Sigmoid colon (tissue), 7 donors: ENCODE measurements around the gene MT1F. TPM values are rescaled to one million over a fixed set of nuclear protein-coding genes. Genes with fewer than 3 reads are reported as not detected.

Source experiments
- DNase-seq: peaks from one replicate; pipeline ENCODE4 v3.0.0-alpha.2; 2019
- H3K27ac ChIP-seq, 4 donors: fragments of 200-600 bp; sonication (generic); one replicate each; pipeline ENCODE4 v1.5.1; 2016 to 2019; ENCODE audit warnings: mild to moderate bottlenecking in 1 of 4
- H3K27me3 ChIP-seq, 3 donors: fragments of 200-600 bp; sonication (generic); one replicate each; pipeline ENCODE4 v1.5.1; 2019; ENCODE audit warnings: mild to moderate bottlenecking in 1 of 3
- H3K36me3 ChIP-seq, 4 donors: fragments of 200-600 bp; sonication (generic); one replicate each; pipeline ENCODE4 v1.5.1; 2016 to 2019
- H3K4me1 ChIP-seq, 4 donors: fragments of 200-600 bp; sonication (generic); one replicate each; pipeline ENCODE4 v1.5.1; 2017 to 2019
- H3K4me3 ChIP-seq, 4 donors: fragments of 200-600 bp; sonication (generic); one replicate each; pipeline ENCODE4 v1.5.1; 2017 to 2019; ENCODE audit warnings: mild to moderate bottlenecking in 2 of 4, moderate library complexity in 1 of 4
- H3K9me3 ChIP-seq, 4 donors: fragments of 200-600 bp in 3 of 4; sonication (generic) in 3 of 4; one replicate each; pipeline versions ENCODE4 v1.5.1 to v1.6.1; 2013 to 2019
- EP300 ChIP-seq, 4 donors: sonication (generic); formaldehyde crosslinking; IDR thresholded peaks; one replicate each; pipeline ENCODE4 v1.6.1; 2017; ENCODE audit warnings: antibody characterized with exemption in 4 of 4
- POLR2A ChIP-seq, 2 donors: fragments of 450-650 bp; IDR thresholded peaks; one replicate each; pipeline ENCODE4 v1.6.1; 2016; ENCODE audit warnings: antibody characterized with exemption in 2 of 2, mild to moderate bottlenecking in 2 of 2, moderate library complexity in 2 of 2
- POLR2AphosphoS5 ChIP-seq, 4 donors: sonication (generic); formaldehyde crosslinking; IDR thresholded peaks; one replicate each; pipeline ENCODE4 v1.6.1; 2017; ENCODE audit warnings: antibody characterized with exemption in 4 of 4
- WGBS, 2 donors: extraction: QIAGEN DNeasy Blood & Tissue Kit; methylation state at CpG; one replicate each; pipeline ENCODE4 v1.1.7; 2013; 5-methylcytosine and 5-hydroxymethylcytosine counted together
- intact Hi-C: fragments of 100-400 bp; cut with DNase I; formaldehyde crosslinking; loops from one replicate; pipeline ENCODE4 v1.15.1; 2023
- polyA plus RNA-seq, 3 donors: library from polyadenylated mRNA; stranded (reverse); fragments of 200-250 nt; gene quantifications; one replicate each; pipeline ENCODE4 v1.2.3, GENCODE V29; 2013
- total RNA-seq, 4 donors: library from RNA; depleted of rRNA; stranded (reverse); fragments of >200 nt; gene quantifications; one replicate each; pipeline ENCODE4 v1.1.0, GENCODE V29; 2016
- TF ChIP-seq, protein P1 (sequence below), 4 experiments: fragments of 450-650 bp in 3 of 4; fragments of 200-600 bp in 1 of 4; IDR thresholded peaks; one replicate each; pipeline ENCODE4 v1.5.1; 2016 to 2019; ENCODE audit warnings: antibody characterized with exemption in 4 of 4, mild to moderate bottlenecking in 3 of 4, moderate library complexity in 2 of 4
- donor health status: healthy with polysubstance abuse.
- donor health status: Bipolar disorder and iron deficiency.
- donor health status: healthy.

Gene MT1F
- total and polyA plus RNA-seq, 7 donors, result 0.71 to 117 (median 3.1) TPM

GRCh38 chr16:56649820-56650219, 7.9 kb upstream of the MT1F start:
- Histone ChIP-seq H3K27ac (no peak overlapping the region), H3K27me3 (peaks cover 0 to 55% (median 23%) of the 10 kb centered on the region in 3 donors), H3K4me3 (no peak overlapping the region), H3K4me1 (no peaks in the 10 kb centered on the region), H3K9me3 (no peaks in the 10 kb centered on the region), H3K36me3 (no peaks in the 10 kb centered on the region)
- no peak for TF ChIP-seq POLR2A (IDR thresholded peaks at IDR 0.05)
- TF ChIP-seq POLR2AphosphoS5 (IDR thresholded peaks at IDR 0.05), result no peak
- TF ChIP-seq EP300 (IDR thresholded peaks at IDR 0.05), result no peak
- TF ChIP-seq, protein P1, sequence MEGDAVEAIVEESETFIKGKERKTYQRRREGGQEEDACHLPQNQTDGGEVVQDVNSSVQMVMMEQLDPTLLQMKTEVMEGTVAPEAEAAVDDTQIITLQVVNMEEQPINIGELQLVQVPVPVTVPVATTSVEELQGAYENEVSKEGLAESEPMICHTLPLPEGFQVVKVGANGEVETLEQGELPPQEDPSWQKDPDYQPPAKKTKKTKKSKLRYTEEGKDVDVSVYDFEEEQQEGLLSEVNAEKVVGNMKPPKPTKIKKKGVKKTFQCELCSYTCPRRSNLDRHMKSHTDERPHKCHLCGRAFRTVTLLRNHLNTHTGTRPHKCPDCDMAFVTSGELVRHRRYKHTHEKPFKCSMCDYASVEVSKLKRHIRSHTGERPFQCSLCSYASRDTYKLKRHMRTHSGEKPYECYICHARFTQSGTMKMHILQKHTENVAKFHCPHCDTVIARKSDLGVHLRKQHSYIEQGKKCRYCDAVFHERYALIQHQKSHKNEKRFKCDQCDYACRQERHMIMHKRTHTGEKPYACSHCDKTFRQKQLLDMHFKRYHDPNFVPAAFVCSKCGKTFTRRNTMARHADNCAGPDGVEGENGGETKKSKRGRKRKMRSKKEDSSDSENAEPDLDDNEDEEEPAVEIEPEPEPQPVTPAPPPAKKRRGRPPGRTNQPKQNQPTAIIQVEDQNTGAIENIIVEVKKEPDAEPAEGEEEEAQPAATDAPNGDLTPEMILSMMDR (IDR thresholded peaks at IDR 0.05), result no peak
- WGBS, 2 donors, result 39 to 71% methylated on average over 3 of the region's 3 CpGs
- DNase-seq, result no peak
- intact Hi-C loops, result no loop called here

DNA sequence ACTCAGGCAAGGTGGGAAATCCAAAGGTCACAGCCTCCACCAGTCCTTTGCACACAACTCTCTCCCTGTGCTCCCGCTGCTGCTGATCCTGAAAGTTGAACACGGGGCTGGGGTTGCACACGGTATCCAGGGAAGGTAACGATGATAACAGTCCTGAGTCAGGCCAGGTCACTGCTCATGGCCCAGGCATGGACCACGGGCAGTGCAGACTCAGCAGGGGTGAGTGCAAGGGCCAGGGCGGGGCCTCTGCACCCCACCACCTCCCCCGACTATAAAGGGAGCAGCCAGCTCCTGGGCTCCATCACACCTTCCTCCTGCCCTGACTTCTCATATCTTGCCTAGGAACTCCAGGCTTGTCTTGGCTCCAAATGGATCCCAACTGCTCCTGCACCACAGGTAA, 6.2 kb upstream of the MT1F start, which contains the start of gene MT1B:
MT1B (plus strand) TSS at position 301 of the 400 bp plus-strand sequence; CDS start at position 369, 68 bp downstream.
- no peak for DNase-seq
- intact Hi-C loops, result no loop called here
- 77 to 80% methylated on average over 7 of the region's 7 CpGs for WGBS, 2 donors
- no peak within 1 kb of the TSS for H3K27ac ChIP-seq
- H3K36me3 ChIP-seq, result no peaks in the 10 kb centered on the region
- no peak for TF ChIP-seq EP300 (IDR thresholded peaks at IDR 0.05)
- TF ChIP-seq POLR2A (IDR thresholded peaks at IDR 0.05), result no peak
- TF ChIP-seq POLR2AphosphoS5 (IDR thresholded peaks at IDR 0.05), result no peak
- TF ChIP-seq, protein P1 (IDR thresholded peaks at IDR 0.05), result no peak
- H3K27me3 ChIP-seq, result peaks cover 0 to 40% (median 23%) of the 10 kb centered on the region in 3 donors
- no peaks in the 10 kb centered on the region for H3K9me3 ChIP-seq
- no peaks in the 10 kb centered on the region for H3K4me1 ChIP-seq
- H3K4me3 ChIP-seq, result no peak within 1 kb of the TSS

- no peak overlapping the region for H3K4me3 ChIP-seq
- WGBS, 2 donors, result 52 to 64% methylated on average over 1 of the region's 1 CpG
- no peak for TF ChIP-seq POLR2AphosphoS5 (IDR thresholded peaks at IDR 0.05)
- no peak for TF ChIP-seq POLR2A (IDR thresholded peaks at IDR 0.05)
- TF ChIP-seq, protein P1 (IDR thresholded peaks at IDR 0.05), result no peak
- no peak for TF ChIP-seq EP300 (IDR thresholded peaks at IDR 0.05)
- intact Hi-C loops, result no loop called here
- no peak overlapping the region for H3K27ac ChIP-seq
- no peaks in the 10 kb centered on the region for H3K9me3 ChIP-seq
- peaks cover 0 to 5% (median 3%) of the 10 kb centered on the region in 4 donors for H3K4me1 ChIP-seq
- no peaks in the 10 kb centered on the region for H3K36me3 ChIP-seq
- DNase-seq, result no peak
- H3K27me3 ChIP-seq, result peaks cover 0 to 38% (median 15%) of the 10 kb centered on the region in 3 donors
These were observed 5.2 kb upstream of the MT1F start for GRCh38 chr16:56652600-56652999.

- H3K4me3 ChIP-seq, result no peak overlapping the region
- no peak for DNase-seq
- intact Hi-C loops, result no loop called here
- no peak for TF ChIP-seq POLR2A (IDR thresholded peaks at IDR 0.05)
- TF ChIP-seq, protein P1 (IDR thresholded peaks at IDR 0.05), result no peak
- TF ChIP-seq POLR2AphosphoS5 (IDR thresholded peaks at IDR 0.05), result no peak
- TF ChIP-seq EP300 (IDR thresholded peaks at IDR 0.05), result no peak
- peaks cover 0 to 38% (median 9%) of the 10 kb centered on the region in 3 donors for H3K27me3 ChIP-seq
- peaks cover 0 to 11% (median 8%) of the 10 kb centered on the region in 4 donors for H3K4me1 ChIP-seq
- no peak overlapping the region for H3K27ac ChIP-seq
- WGBS, 2 donors, result 89 to 90% methylated on average over 7 of the region's 7 CpGs
- no peaks in the 10 kb centered on the region for H3K9me3 ChIP-seq
- no peaks in the 10 kb centered on the region for H3K36me3 ChIP-seq
These were observed 4.5 kb upstream of the MT1F start for GRCh38 chr16:56653218-56653617.
